Dedifferentiated amniotic fluid mesenchymal stem cell (primary cell): ENCODE results near the gene WT1.

Experiments
- DNase-seq: peaks from one replicate; pipeline ENCODE4 v3.0.0-alpha.2; 2016; ENCODE audit errors: extremely low spot score

WT1 gene

GRCh38 chr11:32438346-32438865, 3.1 kb upstream of the WT1 start:
- no peak for DNase-seq

GRCh38 chr11:32437495-32438345, 2.4 kb upstream of the WT1 start:
- no peak for DNase-seq

GRCh38 chr11:32436751-32437494, 1.6 kb upstream of the WT1 start:
- DNase-seq = no peak

- DNase-seq = no peak
Measured at GRCh38 chr11:32435942-32436750, 807 bp upstream of the WT1 start.

- no peak for DNase-seq
Measured at GRCh38 chr11:32435152-32435480, 223 bp downstream of the WT1 start.

GRCh38 chr11:32434356-32435151, 785 bp downstream of the WT1 start:
- no peak for DNase-seq

GRCh38 chr11:32433914-32434355, 1.4 kb downstream of the WT1 start:
- no peak for DNase-seq

- no peak for DNase-seq
Measured at GRCh38 chr11:32433101-32433913, 2.0 kb downstream of the WT1 start.

- no peak for DNase-seq
Measured at GRCh38 chr11:32432565-32432964, 2.8 kb downstream of the WT1 start.

GRCh38 chr11:32430568-32431381, 4.6 kb downstream of the WT1 start:
- DNase-seq = no peak

GRCh38 chr11:32429477-32429876, 5.9 kb downstream of the WT1 start:
- no peak for DNase-seq

GRCh38 chr11:32428665-32429303, 6.6 kb downstream of the WT1 start:
- no peak for DNase-seq

DNA sequence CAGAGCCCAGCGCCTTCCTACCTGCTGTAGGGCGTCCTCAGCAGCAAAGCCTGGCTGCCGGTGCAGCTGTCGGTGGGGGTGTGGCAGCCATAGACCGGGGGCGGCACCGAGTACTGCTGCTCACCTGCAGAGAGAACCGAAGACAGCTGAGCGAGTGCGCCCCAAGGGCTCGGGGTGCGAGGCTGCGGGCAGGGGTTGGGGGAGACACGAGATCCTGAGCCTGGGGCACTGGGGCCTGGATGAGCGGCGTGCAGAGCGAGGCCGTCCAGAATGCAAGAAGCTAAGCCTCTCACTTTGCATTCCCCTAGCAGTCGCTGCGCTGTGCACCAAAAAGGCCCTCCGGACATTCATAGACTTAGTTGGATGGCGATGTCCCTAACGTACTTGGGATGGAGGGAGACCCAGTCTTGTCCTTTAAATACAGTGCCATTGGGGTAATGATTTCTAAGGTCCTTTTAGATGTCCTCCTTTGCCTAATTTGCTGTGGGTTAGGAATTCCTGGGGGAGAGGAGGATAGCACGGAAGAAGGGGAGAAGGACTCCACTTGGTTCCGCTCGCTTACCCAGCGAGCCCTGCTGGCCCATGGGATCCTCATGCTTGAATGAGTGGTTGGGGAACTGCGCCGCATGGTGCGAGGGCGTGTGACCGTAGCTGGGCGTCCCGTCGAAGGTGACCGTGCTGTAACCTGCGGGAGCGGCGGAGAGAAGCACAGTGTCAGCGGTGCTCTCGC, 7.2 kb downstream of the WT1 start:
- no peak for DNase-seq

DNA sequence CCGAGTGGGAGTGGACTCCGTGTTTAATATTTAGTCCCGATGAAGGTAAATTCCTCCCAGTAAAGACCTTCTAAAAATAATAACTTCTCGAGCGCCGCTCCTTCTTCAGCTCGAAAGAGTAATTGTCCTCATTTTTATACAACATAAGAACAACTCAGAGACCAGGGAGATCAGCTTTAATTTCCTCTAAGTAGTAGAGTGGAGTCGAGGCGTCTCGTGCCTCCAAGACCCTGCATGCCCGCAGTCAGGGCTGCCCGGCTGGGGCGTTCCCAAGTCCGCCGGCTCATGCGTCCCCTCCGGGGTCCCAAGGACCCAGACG, 7.8 kb downstream of the WT1 start:
- no peak for DNase-seq

DNA sequence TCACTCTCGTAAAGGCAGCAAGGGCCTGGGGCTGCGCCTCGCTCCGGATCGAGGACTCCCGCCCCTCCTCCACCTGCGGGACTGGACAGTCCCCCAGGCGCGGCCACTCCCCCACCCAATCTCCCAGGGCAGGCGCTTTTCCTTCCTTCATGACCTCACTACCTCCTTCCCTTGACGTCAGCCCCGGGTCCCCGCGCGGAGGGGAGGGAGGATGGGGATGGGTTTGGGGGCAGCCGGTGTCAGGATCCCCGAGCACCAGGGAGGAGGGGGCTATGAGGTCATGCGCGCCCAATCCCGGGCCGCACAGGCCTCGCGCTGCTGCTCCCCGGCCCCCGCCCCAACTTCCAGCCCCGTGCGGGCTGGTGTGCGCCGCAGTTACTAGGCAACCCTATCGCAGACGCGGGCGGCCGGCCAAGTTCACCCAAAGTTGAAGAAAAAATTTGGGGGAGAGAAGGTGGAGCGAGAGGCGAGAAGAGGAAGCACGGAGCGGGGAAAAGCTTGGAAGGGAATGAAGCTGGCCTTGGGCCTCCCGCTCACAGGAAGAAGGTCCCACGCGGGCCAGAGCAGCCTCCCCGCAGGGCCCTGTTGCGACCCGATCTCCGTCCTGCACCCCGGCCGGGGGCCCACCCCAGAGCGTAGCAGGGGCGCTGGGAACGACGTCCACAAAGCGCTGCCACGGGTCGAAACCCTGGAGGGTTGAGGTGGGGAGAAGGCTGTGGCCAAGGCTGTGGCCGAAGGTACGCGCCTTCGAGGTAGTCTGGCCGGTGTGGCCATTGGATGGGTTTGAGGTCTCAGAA, 8.3 kb downstream of the WT1 start:
- DNase-seq = no peak

DNA sequence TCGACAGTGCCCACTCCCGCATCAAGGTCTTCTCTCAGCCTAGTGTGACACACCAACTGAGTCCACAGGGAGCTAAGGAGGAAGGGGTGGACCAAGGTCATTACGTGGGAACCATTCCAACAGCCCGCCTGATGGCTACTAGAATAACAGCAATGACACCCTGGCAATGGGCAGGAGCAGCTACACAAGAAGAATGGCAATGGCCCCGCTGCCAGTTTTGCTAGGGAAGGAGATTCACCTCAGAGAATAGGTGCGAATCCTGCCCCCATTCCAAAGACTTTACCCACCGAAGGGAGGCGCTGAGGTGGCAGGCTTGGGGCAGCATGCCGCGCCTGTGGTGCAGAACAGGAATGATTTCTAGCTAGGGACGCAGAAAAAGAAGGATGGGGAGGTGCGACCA, 9.1 kb downstream of the WT1 start:
- no peak for DNase-seq

DNA sequence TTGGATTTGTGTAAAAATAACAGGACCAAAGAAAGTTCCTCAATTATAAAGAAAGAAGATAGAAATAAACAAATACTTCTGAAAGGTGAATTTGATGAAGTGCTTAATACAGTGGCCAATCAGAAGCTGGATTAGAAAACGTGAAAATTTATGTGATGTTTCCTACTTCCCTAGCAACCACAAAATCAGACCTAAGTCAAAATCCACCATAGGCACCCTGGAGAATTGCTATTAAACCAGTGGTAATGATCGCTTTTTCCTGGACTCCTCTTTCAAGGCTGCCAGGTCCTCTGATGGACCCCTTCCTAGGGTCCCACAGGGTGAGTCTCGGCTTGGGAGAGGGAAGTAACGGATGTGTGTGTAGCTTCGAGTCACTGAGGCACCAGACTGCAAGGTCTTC, 9.6 kb downstream of the WT1 start:
- no peak for DNase-seq

DNA sequence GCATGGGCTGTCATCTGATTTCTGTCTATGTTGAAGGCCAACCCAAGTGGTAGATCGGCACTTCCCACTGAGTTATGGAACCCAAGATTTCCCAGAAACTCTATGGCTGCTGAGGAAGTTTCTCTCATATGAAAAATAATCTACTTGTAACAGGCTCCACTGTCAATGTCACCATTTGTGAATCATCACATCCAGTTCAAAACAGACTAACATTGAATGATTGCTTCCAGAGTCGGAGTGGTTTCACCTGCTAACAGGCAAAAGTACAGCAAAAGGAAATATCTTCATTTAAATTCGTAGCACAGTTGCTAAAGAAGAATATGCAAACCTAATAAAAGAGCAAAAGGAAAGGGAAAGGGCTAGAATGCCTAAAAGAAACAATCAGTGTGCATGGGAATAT, 12.8 kb downstream of the WT1 start:
- no peak for DNase-seq
